ENCODE measurements around the gene PHOX2B.

- TF ChIP-seq, protein P1, sequence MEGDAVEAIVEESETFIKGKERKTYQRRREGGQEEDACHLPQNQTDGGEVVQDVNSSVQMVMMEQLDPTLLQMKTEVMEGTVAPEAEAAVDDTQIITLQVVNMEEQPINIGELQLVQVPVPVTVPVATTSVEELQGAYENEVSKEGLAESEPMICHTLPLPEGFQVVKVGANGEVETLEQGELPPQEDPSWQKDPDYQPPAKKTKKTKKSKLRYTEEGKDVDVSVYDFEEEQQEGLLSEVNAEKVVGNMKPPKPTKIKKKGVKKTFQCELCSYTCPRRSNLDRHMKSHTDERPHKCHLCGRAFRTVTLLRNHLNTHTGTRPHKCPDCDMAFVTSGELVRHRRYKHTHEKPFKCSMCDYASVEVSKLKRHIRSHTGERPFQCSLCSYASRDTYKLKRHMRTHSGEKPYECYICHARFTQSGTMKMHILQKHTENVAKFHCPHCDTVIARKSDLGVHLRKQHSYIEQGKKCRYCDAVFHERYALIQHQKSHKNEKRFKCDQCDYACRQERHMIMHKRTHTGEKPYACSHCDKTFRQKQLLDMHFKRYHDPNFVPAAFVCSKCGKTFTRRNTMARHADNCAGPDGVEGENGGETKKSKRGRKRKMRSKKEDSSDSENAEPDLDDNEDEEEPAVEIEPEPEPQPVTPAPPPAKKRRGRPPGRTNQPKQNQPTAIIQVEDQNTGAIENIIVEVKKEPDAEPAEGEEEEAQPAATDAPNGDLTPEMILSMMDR (IDR thresholded peaks at IDR 0.05) = no peak
- no peak for TF ChIP-seq POLR2A (IDR thresholded peaks at IDR 0.05)
Observed at GRCh38 chr4:41723286-41723685, 25.2 kb downstream of the PHOX2B start.
